ENCODE measurements around the gene SLC25A23. TPM values are rescaled to one million over a fixed set of nuclear protein-coding genes. Genes with fewer than 3 reads are reported as not detected.

SLC25A23 gene
- total and polyA plus RNA-seq, 9 of the 15 experiments (the other 6 are each of a cell fraction or from before 2014, with no cell fraction given) = 6.1 to 72.0 (median 26.6) TPM

DNA sequence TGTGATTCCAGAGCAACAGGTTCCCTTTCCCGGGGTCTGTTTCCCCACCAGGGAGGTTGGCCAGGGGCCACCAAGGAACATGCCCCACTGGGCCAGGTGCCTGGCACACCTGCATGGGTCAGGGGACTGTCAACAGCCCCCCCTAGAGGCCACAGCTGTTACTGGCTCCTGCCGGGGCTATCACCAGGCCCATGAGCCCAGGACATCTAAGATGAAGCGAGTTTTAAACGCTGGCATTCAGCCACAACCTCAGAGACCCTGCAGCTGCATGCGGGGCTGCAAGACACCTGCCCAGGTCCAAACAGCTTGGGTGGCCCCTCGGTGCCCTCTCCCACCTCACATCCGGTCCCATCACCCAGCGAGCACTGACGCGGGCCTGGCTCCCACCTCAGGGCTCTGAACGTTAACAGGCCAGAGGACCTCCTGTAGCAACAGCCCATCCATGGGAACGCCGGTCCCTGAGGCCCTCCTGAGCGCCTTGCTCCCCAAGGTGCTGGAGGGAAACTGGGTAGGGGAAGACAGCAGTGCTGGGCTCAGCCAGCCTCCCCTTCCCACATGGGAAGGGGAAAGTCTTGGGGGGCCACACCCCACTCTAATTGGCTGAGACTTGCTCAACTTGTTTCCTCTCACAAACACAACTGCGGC lies 47.0 kb downstream of the SLC25A23 start (continued):
- TF ChIP-seq BDP1 (IDR thresholded peaks at IDR 0.05; ENCODE audit: insufficient read depth, insufficient read length) = no peak
- no peak for TF ChIP-seq NEUROD1 (IDR thresholded peaks at IDR 0.05; ENCODE audit: borderline replicate concordance, low read depth, low read length, partially characterized antibody)
- no peak for TF ChIP-seq FOXM1 (IDR thresholded peaks at IDR 0.05; ENCODE audit: low read depth)
- TF ChIP-seq FOXM1 (CRISPR knock-in tag; IDR thresholded peaks at IDR 0.05; ENCODE audit: low read depth) = no peak
- TF ChIP-seq, protein P1, sequence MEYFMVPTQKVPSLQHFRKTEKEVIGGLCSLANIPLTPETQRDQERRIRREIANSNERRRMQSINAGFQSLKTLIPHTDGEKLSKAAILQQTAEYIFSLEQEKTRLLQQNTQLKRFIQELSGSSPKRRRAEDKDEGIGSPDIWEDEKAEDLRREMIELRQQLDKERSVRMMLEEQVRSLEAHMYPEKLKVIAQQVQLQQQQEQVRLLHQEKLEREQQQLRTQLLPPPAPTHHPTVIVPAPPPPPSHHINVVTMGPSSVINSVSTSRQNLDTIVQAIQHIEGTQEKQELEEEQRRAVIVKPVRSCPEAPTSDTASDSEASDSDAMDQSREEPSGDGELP (CRISPR knock-in tag; IDR thresholded peaks at IDR 0.05; ENCODE audit: borderline replicate concordance) = peak; percentile 46; the same call in 1 of the 2 replicates
- no peak for TF ChIP-seq ZNF764 (CRISPR knock-in tag; IDR thresholded peaks at IDR 0.05; ENCODE audit: low read depth)
- TF ChIP-seq ZKSCAN8 (CRISPR knock-in tag; IDR thresholded peaks at IDR 0.05) = no peak
- TF ChIP-seq, protein P2, sequence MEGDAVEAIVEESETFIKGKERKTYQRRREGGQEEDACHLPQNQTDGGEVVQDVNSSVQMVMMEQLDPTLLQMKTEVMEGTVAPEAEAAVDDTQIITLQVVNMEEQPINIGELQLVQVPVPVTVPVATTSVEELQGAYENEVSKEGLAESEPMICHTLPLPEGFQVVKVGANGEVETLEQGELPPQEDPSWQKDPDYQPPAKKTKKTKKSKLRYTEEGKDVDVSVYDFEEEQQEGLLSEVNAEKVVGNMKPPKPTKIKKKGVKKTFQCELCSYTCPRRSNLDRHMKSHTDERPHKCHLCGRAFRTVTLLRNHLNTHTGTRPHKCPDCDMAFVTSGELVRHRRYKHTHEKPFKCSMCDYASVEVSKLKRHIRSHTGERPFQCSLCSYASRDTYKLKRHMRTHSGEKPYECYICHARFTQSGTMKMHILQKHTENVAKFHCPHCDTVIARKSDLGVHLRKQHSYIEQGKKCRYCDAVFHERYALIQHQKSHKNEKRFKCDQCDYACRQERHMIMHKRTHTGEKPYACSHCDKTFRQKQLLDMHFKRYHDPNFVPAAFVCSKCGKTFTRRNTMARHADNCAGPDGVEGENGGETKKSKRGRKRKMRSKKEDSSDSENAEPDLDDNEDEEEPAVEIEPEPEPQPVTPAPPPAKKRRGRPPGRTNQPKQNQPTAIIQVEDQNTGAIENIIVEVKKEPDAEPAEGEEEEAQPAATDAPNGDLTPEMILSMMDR (IDR thresholded peaks at IDR 0.05 in 2 of 3, conservative IDR thresholded peaks at IDR 0.05 in 1 of 3; ENCODE audit: insufficient read depth in 2 of 3, low read depth in 1 of 3, low read length in 3 of 3) = peak; percentile 71 to 85 (median 73)
- TF ChIP-seq POLR2G (IDR thresholded peaks at IDR 0.05; ENCODE audit: low read depth, low read length) = peak; percentile 69
- TF ChIP-seq ZNF311 (CRISPR knock-in tag; IDR thresholded peaks at IDR 0.05) = no peak
- TF ChIP-seq, protein P3, sequence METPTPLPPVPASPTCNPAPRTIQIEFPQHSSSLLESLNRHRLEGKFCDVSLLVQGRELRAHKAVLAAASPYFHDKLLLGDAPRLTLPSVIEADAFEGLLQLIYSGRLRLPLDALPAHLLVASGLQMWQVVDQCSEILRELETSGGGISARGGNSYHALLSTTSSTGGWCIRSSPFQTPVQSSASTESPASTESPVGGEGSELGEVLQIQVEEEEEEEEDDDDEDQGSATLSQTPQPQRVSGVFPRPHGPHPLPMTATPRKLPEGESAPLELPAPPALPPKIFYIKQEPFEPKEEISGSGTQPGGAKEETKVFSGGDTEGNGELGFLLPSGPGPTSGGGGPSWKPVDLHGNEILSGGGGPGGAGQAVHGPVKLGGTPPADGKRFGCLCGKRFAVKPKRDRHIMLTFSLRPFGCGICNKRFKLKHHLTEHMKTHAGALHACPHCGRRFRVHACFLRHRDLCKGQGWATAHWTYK (CRISPR knock-in tag; IDR thresholded peaks at IDR 0.05) = no peak
- no peak for TF ChIP-seq CBFB (CRISPR knock-in tag; IDR thresholded peaks at IDR 0.05)
- no peak for TF ChIP-seq SRF (CRISPR knock-in tag; IDR thresholded peaks at IDR 0.05)
- no peak for TF ChIP-seq SMAD3 (CRISPR knock-in tag; conservative IDR thresholded peaks at IDR 0.05)
- no peak for TF ChIP-seq MTA2 (IDR thresholded peaks at IDR 0.05; ENCODE audit: low read depth)
- TF ChIP-seq PHF8 (IDR thresholded peaks at IDR 0.05; ENCODE audit: borderline replicate concordance, low read length) = no peak
- TF ChIP-seq POLR2AphosphoS5 (IDR thresholded peaks at IDR 0.05; ENCODE audit: control insufficient read depth, insufficient read depth, low read depth, low read length) = peak; percentile 60; the same call in 1 of the 2 replicates
- TF ChIP-seq JUND (IDR thresholded peaks at IDR 0.05; ENCODE audit: borderline replicate concordance, low read depth, low read length) = 0 out of 2 replicates have a peak, but pooled peaks have one; percentile 6
- no peak for TF ChIP-seq JUND (tag; IDR thresholded peaks at IDR 0.05; ENCODE audit: borderline replicate concordance, low read depth, low read length)
- TF ChIP-seq, protein P4, sequence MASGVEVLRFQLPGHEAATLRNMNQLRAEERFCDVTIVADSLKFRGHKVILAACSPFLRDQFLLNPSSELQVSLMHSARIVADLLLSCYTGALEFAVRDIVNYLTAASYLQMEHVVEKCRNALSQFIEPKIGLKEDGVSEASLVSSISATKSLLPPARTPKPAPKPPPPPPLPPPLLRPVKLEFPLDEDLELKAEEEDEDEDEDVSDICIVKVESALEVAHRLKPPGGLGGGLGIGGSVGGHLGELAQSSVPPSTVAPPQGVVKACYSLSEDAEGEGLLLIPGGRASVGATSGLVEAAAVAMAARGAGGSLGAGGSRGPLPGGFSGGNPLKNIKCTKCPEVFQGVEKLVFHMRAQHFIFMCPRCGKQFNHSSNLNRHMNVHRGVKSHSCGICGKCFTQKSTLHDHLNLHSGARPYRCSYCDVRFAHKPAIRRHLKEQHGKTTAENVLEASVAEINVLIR (CRISPR knock-in tag; IDR thresholded peaks at IDR 0.05) = no peak
- TF ChIP-seq CBFA2T2 (conservative IDR thresholded peaks at IDR 0.05) = no peak
- no peak for TF ChIP-seq ARID1B (IDR thresholded peaks at IDR 0.05)
- no peak for TF ChIP-seq OTX1 (CRISPR knock-in tag; IDR thresholded peaks at IDR 0.05)
- TF ChIP-seq CHD2 (IDR thresholded peaks at IDR 0.05; ENCODE audit: low read depth, low read length) = no peak

Measured in K562 (cell line).